ENCODE data around the gene CSTF1.

CSTF1 gene

DNA sequence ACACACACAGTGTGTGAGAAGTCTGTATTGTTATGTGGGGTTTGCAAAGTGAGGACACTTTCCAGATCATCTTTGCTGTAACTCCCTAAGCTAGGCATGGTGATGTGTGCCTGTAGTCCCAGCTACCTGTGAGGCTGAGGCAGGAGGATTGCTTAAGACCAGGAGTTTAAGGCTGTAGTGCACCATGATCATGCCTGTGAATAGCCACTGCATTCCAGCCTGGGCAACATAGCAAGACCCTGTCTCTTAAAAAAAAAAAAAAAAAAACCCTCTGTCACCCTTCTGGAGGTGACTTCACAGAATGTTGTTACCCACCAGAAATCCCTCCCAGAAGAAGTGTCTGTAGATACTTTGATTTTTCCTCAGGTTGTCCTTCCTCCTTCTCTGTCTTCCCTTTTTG is 34.5 kb downstream of the CSTF1 start:
- in situ Hi-C loops (cut with MboI; ENCODE audit: low sequenced_read_pairs), result no loop called here

DNA sequence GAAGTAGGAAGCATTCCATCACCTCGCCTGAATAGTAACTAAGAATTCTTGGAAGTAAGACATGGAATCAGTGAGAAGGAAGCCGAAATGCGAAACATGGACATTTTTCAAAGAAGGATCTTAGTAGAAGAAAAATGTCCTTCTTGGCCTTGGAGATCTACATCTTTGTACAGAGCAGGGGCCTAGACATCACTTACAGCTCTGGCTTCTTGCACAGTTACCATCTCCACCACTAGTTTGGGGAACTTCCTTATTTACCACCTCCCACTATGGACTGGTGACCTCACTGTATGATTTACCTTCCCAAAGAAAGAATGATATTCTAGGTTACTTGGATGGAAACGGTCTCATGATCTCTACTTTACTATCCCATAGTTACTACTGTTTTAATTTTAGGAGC is 35.4 kb downstream of the CSTF1 start:
- in situ Hi-C loops (cut with MboI; ENCODE audit: low sequenced_read_pairs), result no loop called here

DNA sequence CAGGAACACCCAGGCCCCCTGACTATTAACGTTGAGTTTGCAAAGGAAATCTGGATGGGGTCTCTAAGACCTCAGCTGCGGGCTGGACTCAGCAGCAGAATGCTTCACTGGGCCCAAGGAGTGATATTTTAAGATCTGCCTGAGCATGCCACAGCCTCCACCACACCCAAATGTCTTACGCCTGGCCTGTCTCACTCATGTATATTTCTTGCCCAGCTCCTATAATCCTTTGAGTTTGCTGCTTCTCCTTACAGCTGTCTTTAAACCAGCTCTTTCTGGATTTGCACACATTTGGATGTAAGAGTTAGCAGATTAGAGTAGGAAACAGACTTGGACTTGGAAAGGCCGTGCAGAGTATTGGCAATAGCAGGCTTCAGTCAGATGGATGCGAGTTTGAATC is 36.0 kb downstream of the CSTF1 start:
- in situ Hi-C loops (cut with MboI; ENCODE audit: low sequenced_read_pairs), result no loop called here

DNA sequence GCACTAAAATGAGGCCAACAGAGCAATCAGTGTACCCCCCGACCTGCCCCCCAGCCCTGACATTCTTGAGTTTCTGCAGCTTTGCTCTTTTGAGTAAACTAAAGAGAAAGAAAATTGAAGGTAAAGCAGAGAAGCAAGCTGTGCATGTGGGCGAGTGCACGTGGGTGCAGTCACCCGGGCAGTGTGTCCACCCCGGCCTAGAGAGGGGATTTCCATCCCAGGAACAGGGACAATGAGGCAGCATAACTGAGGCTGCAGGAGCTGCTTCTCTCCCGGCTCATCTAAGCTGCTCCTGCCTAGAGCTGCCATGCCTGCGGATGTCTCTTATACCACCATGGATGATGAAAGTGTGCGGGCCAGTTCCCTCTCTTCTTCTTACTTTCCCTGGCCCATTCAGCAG is 36.4 kb downstream of the CSTF1 start:
- in situ Hi-C loops (cut with MboI; ENCODE audit: low sequenced_read_pairs), result no loop called here

DNA sequence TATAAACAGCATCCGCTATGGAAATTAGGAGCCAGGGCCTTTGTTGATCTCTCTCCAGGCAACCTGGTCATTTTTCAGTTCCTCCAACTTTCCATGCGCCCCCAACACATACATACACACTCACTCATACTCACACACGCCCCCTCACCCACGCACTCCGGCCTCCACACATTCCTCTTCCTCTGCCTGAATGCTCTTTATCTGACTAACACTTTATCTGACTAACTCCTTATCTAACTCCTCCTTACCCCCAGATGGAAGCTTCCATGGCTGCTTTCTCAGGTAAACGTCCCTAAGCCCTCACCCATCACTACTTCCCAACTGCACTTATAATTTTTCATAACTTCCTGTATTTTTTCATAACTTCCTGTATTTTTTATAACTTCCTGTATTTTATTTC is 37.1 kb downstream of the CSTF1 start:
- in situ Hi-C loops (cut with MboI; ENCODE audit: low sequenced_read_pairs), result no loop called here

DNA sequence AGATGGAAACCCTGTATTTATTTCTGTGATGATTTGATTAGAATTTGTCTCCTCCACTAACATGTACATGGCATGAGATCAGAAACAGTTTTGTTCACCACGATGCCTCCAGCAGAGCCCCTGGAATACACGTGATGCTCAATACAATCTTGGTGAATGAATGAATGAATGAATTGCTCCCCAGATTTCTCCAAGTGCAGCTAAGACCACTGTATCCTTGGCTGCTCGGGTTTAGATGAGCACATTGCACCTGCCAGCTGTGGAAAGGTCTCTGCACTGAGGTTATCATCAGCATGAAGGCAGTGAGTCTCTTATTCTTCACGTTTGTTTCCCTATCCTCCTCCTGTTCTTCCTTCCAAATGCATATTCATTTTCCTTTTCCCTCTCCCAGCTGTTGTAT is 37.5 kb downstream of the CSTF1 start:
- in situ Hi-C loops (cut with MboI; ENCODE audit: low sequenced_read_pairs), result loop anchor here (5.0 kb wide), 1 partner anchor 33 kb away; no protein-coding TSS in a partner anchor

DNA sequence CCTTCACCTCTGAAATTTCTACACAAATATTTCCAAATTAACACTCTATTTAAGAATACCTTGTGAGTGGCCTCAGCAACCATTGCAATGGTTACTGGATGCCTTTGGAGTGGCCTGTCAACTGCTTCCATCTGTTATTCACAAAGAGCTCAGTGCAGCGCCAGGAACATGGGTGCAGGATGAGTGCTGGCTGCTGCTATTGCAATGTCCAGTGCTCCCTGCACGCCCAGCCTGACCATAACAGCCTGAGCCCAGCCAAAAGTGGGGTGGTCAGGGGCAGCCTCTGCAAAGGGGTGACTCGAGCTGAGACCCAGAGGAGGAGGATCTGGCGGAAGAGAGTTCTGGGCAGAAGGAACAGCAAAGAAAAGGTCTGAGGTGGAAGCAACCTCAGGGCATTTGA is 38.0 kb downstream of the CSTF1 start:
- in situ Hi-C loops (cut with MboI; ENCODE audit: low sequenced_read_pairs), result loop anchor here (5.0 kb wide), 1 partner anchor 33 kb away; no protein-coding TSS in a partner anchor

DNA sequence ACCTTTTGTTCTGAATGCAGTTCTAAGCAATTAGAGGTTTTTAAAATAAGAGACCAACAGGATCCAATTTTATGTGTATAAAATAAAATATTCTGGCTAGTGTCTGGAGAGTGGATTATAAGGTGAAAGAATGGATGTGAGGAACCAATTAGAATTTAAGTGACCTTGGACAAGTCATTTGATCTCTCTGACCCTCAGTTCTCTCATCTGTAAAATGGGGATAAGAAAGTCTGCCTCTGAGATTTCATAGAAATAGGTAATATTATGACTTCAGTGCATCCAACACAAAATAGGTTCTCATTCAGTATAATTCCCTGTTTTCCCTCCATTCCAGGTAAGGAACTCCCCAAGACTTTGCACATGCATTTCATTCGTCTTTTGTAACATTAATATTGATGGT is 38.5 kb downstream of the CSTF1 start:
- in situ Hi-C loops (cut with MboI; ENCODE audit: low sequenced_read_pairs), result loop anchor here (5.0 kb wide), 1 partner anchor 34 kb away; no protein-coding TSS in a partner anchor

DNA sequence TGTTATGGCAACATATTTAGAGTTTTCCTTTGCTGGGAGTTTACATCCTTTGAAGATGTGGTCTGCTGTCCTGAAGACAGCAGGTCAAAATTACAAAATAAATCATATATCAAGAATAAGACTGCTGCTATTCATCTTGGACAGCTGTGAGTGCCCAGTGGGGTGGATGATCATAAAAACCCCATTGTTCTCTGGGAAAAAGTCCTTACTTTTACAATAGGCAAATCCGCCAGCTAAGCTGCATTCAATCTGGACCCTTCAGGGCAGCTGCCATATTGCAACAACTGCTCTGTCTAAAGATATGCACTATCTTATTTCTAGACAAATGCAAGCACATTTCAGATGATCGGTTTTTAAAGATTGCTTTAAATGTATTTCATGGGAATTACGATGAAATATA is 39.0 kb downstream of the CSTF1 start:
- in situ Hi-C loops (cut with MboI; ENCODE audit: low sequenced_read_pairs), result loop anchor here (5.0 kb wide), 1 partner anchor 34 kb away; no protein-coding TSS in a partner anchor

DNA sequence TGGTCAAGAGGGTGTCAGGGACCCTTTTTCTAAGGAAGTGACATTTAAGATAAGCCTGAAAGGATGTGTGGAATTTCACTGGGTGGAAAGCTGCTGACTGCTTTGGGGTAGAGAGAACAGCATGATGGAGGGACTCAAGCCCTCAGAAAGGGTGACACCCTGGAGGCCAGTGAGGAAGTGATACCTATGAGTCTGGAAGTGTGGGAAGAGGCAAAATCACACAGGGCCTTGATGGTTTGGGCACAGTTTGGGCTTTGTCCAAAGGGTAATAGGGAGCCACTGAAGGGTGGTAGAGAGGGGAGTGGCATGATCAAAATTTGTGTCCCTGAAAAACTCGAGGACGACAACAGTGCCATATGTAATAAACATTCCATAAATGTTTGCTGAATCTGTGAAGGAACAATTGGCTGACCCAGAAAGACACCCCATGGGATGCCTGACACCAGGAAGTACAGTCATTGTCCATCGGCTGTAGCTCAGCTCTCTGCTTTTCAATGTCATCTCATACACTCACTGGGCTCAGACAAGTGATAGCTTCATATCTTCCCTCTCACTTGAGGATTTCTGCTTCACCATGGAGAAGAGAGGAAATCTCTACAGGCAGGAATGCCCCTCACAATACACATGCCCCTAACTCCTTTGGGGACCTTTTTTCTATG is 40.9 kb downstream of the CSTF1 start:
- in situ Hi-C loops (cut with MboI; ENCODE audit: low sequenced_read_pairs), result loop anchor here (5.0 kb wide), 1 partner anchor 36 kb away; no protein-coding TSS in a partner anchor

DNA sequence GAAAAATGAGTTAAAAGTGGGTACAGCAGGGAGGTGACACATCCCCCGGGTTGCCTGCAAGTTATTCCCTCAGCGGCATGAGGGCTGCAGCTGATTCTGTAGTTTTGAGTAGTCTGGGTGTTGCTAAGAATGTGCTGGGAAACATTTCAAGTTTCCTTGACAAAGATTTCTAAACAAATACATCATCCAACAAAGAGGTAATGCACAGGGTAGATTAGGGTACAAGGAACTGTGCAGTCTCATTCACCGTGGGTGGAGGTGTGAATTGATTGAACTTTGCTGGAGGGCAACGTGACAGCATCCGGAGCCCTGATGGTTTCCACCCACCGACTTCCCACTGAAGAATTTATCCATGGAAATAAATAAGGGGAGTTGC is 41.4 kb downstream of the CSTF1 start:
- in situ Hi-C loops (cut with MboI; ENCODE audit: low sequenced_read_pairs), result loop anchor here (5.0 kb wide), 1 partner anchor 37 kb away; no protein-coding TSS in a partner anchor

DNA sequence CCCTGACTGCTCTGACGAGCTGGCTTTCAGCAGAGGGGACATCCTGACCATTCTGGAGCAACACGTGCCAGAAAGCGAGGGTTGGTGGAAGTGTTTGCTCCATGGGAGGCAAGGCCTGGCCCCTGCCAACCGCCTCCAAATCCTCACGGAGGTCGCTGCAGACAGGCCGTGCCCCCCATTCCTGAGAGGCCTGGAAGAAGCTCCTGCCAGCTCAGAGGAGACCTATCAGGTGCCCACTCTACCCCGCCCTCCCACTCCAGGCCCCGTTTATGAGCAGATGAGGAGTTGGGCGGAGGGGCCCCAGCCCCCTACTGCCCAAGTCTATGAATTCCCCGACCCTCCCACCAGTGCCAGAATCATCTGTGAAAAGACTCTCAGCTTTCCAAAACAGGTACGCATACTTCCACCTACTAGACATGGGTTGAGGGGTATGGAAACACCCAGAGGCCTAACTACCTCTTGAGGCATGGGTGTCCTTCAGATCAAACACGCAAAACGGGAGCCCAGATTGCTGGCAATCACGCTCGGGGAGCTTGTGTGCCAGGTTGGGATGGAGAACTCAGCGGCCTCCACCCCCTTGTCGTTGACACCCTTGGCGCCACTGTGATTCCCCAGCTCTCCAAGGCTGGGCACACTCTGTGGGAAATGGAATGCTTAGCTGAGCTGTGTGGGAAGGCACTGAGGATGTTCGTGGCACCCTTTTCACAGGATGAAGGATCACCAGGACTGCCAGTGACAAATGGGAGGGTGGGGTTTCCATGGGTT is 44.9 kb downstream of the CSTF1 start:
- in situ Hi-C loops (cut with MboI; ENCODE audit: low sequenced_read_pairs), result no loop called here

DNA sequence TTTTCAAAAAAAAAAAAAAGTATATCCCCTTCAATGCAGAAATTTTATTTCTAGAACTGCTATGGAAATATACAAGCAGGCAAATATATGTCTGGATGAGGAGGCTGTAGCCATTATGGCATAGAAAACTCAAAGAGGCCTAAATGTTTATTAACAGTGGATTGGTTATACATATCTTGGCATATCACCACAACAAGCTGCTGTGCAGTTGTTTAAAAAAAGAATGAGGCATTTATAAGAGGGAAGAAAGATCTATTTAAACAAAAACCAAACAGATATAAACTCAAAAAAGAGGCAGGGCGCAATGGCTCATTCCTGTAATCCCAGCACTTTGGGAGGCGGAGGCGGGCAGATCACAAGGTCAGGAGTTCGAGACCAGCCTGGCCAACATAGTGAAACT is 45.8 kb downstream of the CSTF1 start:
- in situ Hi-C loops (cut with MboI; ENCODE audit: low sequenced_read_pairs), result no loop called here

DNA sequence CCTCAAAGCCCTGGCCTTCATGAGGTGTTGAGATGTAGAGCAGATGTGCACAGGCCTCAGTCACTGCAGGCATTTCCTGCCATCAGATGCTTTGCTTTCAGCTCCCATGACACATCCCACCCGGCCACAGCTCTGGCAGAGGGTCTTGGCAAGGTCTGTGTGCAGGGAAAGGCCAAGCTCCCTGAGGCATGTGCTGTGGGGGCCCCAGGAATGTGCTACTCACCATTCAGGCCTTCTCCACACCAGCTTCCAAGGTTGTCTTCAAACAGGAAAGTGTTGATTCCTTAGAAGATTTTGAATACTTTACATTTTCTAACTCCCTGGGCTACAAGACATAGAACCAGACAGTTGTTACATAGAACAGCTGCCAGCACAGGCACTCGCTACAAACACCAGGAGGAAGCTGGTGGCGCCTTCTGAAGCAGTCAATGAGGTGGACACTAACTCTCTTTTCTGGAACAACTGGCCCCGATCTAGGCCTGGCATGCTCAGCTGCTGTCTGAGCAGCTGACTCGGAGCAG is 47.4 kb downstream of the CSTF1 start:
- in situ Hi-C loops (cut with MboI; ENCODE audit: low sequenced_read_pairs), result no loop called here

DNA sequence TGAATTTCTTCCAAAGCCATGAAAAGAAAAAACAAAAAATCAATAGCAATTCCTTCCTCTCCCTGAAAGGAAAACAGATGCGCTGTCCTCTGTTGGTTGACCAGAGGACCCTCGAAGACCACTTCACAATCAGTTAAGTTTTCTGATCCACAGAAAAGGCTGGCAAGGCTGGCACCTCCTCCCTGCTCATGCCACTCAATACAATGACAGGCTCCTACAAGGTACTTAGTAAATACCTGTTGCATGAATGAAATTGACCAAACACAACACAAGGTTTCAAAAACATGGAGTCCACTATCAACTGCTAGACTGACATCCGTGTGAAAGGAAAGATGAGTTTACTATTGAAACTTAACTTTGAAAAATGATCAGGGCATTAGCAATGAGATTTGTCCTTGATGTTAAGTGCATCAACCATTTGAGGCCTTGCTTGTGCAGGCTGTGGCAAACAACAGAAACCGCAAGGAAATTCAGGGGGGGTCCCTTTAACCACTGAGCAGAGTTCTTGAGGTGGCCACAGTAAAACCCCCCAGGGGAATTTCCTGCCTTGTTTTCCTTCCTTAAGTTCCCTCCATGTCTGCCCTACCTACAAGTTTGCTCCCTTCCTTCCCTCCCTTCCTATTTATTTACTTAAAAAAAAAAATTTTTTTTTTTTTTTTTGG is 48.0 kb downstream of the CSTF1 start:
- in situ Hi-C loops (cut with MboI; ENCODE audit: low sequenced_read_pairs), result no loop called here

DNA sequence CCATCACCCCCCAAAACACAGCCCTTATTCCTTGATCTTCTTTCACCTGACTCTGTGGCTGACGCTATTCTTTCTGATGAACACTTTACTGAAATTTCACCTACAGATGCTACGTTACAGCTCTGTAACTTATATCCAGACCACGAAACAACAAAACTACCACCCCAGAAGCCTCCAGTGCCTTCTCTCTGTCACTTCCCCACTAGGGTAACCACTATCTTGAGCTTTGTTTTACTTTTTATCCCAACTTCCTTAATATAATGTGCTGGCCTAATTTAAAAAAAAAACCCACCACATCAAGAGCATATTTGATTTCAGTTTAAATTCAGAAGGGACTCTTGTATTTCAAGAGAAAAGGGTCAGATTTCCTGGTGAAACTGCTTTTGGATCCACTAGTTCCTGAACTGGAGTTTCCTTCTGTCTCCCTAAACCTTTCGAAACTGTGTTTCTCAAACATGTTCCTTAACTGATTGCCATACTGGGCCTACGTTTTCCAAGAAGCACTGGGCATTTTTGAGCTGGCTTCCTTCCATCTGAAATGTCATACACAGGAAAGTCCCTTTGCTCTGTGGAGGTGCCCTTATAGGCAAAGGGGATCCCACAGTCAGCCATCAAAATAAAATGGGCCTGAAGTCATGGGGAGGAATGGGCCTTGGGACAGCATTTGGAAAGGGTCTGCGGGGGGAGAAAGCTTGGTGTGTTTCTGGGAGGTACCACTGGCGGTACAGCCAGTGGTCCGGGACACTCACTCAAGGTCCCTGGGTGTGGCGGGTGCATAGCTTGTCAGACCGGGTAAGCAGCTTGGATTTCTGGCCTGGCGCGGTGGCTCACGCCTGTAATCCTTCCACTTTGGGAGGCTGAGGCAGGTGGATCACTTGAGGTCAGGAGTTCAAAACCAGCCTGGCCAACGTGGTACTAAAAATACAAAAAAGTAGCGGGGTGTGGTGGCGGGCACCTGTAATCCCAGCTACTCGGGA is 50.2 kb downstream of the CSTF1 start:
- in situ Hi-C loops (cut with MboI; ENCODE audit: low sequenced_read_pairs), result no loop called here

DNA sequence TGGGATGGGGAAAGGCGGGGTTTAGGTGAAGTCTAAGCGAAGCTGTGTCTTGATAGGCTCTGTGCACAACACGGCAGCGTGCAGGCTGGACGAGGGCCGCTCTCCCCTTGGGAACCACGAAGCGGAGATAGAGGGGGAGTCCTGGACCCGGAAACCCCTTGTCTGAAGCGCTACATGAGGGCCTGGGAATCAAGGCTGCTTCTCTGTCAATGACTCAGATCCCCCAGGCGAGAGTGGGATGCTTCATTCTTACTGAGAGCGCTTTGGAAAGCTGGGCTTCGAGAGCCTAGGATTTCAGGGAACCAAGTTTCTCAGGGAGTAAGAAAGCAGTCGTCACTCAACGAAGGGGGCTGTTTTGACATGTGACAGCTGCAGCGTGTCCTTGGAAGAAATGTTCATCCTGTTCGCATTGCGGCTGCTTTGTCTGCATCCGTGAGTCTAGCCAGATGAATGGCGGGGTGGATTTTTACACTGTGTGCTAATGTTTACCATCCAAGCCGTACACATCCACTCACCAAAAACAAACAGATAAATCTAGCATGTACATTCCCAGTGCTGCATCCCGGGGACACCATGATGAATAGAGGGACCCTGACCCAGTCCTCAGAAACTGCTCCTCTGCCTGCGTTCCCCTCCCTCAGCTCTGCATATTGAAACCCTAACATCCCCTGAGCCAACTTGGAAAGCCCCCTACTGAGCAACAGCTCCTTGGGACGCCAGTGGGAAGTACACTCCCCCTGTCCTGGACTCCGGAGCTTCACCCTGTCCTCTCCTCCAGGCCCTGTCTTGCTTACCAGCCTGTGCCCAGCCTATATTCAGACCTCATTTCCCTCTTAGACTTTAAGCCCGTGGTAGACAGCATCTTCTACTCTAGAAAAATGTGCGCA is 51.5 kb downstream of the CSTF1 start:
- in situ Hi-C loops (cut with MboI; ENCODE audit: low sequenced_read_pairs), result no loop called here

DNA sequence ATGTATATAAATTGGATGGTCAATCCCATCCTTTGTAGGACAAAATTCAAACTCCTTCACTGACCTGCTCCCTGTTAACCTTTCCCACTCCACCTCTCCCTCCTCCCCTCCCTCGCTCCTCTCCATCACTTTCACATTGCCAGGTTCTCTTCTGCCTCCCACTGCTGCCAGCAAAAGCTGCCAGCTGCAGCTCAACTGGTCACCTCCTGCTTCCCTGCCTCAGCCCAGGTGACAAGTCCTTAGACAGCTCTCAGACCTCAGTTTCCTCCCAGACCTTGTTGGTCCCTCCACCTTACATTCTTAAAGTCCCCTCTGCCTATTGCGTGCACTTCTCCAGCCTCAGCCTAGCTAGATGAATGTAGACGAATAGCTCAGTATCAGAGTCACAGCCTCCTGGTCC is 52.7 kb downstream of the CSTF1 start:
- in situ Hi-C loops (cut with MboI; ENCODE audit: low sequenced_read_pairs), result no loop called here

DNA sequence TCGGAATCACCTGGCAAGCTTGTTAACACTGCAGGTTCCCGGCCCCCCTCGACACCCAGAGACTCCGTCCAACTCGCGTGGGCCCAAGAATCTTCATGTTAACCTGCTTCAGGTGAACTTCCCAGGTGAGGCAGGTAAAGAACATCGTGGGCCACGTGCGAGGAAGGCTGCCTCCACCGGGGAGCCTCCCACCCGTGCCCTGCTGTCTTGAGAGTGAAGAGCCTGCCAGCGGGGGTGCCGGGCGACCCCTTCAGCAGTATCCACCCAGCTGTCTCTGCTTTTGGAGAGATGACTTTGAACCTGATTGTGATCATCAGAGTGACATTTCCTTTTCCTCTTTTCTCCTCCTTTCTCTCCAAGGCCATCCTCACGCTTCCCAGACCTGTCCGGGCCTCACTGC is 53.1 kb downstream of the CSTF1 start:
- in situ Hi-C loops (cut with MboI; ENCODE audit: low sequenced_read_pairs), result no loop called here

Measured in HL-60/S4 treated with phorbol 12-myristate 13-acetate at 8.2 ng/mL for 4 days and 3 days (cell line).